H1 (cell line): Measurements from ENCODE around the gene FRMD5. TPM values are rescaled to one million over a fixed set of nuclear protein-coding genes. Genes with fewer than 3 reads are reported as not detected.

ENCODE experiments used
- SAP30 ChIP-seq: fragments of 300-600 bp; sonication (generic); IDR thresholded peaks from 2 replicates; pipeline ENCODE4 v1.7.1; 2012; ENCODE audit warnings: low read length, moderate library complexity, mild to moderate bottlenecking, inconsistent platforms; ENCODE audit not compliant: insufficient read depth, insufficient replicate concordance
- polyA plus RNA-seq, 7 experiments: library from polyadenylated mRNA; depleted of rRNA in 3 of 7; stranded (reverse) in 5 of 7; unstranded in 2 of 7; fragments of >200 nt in 5 of 7; fragments of 200-250 nt in 2 of 7; gene quantifications; 1 replicate in 5 of 7; 2 replicates in 1 of 7; 4 replicates in 1 of 7; pipeline versions ENCODE4 v1.2.1 to v1.2.3, GENCODE V29; 2011 to 2013; ENCODE audit warnings: missing spikeins in 2 of 7, mixed read lengths in 2 of 7
- total RNA-seq: library from RNA; stranded (reverse); fragmentation: NEBNext Ultra II Directional; extraction: Animal tissue kit (Norgen Biotek cat#: 25700); gene quantifications from 2 replicates; pipeline ENCODE4 v1.2.1, GENCODE V29; 2021

FRMD5 gene
- total and polyA plus RNA-seq, 2 of the 8 experiments (the other 6 are each of a cell fraction or from before 2014, with no cell fraction given), result 10.1 to 12.6 TPM

GRCh38 chr15:44024155-44024554 is 170.9 kb downstream of the FRMD5 start (continued):
- TF ChIP-seq SAP30, result no peak
